Midbrain (tissue), 1 donor: Measurements from ENCODE around the gene RASSF4.

Source experiments
- DNase-seq: peaks from one replicate; lab custom pipeline; 2025; lab: John Stamatoyannopoulos, UW

RASSF4 gene, protein sequence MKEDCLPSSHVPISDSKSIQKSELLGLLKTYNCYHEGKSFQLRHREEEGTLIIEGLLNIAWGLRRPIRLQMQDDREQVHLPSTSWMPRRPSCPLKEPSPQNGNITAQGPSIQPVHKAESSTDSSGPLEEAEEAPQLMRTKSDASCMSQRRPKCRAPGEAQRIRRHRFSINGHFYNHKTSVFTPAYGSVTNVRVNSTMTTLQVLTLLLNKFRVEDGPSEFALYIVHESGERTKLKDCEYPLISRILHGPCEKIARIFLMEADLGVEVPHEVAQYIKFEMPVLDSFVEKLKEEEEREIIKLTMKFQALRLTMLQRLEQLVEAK

DNA sequence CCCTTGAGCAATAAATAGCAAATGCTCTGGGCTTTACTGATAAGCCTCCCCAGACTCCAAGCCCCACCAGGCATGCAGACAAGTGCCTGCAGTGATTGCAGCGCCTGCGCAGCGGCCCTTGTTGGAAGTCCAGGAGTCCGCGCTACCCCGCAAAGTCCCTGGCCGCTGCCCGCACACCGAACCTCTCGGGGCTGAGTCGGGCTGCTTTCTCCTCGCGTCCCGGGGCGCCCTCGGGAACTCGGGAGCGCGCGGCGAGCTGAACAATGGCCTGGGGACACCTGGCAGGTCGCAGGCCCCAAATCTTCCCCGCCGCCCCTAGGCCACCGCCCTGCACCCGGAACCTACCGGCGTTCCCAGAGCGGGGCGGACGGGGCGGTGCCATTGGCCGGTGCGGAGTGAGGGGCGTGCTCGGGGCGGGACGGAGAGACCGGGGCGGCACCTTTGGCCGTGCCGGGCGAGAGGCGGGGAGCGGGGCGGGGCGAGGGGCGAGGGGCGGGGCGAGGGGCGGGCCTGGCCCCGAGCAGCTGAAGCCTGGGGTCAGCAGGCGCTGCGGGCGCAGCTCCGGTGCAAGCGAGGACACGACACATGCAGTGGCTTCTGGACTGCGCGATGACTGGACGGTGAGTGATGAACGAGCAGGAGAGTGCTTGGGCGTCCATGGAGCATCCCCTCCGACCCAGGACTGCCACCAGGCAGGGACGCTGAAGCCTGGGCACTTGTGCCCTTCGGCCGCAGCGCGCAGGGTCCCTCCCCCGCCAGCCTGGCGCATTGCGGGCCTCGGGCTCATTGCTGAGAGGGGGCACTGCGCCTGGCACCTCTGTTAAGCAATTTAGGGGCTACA lies at the start of gene RASSF4:
Gene RASSF4, plus strand, starts transcription at position 556 of the 841 bp plus-strand sequence. CDS start 10,401 bp downstream, outside the sequence.
- DNase-seq: peak; percentile 92

DNA sequence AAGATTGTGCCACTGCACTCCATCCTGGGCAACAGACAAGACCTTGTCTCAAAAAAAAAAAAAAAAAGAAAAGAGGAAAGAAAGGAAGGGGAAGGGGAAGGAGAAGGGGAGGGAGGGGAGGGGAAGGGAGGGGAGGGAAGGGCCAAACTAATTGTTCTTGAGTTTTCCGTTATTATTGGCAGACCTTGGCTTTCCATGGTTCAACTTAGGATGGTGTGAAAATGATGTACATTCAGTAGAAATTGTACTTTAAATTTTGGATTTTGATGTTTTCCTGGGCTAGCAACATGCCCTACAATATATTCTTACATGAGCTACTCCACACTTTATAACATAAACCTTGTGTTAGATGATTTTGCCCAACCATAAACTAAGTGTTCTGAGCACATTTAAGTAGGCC lies 49.7 kb upstream of the RASSF4 start:
- no peak for DNase-seq

DNA sequence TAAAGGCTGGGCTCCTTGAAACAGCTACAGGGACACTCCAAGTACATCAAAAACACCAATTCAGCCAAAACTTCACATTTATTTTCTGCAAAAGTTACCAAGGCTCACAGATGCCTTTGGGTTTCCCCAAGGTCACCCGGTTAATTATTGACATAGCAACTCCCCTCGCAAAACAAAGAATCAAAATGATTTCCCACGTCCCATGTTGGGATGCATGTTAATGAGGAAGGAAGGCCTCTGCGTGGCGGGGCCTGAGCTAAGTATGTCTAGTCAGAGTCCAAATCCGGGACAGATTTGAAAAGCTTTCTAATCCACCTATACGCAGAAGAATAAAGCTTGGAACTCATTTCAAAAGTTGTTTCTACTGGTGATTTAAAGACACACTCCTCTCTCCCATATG lies 49.0 kb upstream of the RASSF4 start:
- no peak for DNase-seq

DNA sequence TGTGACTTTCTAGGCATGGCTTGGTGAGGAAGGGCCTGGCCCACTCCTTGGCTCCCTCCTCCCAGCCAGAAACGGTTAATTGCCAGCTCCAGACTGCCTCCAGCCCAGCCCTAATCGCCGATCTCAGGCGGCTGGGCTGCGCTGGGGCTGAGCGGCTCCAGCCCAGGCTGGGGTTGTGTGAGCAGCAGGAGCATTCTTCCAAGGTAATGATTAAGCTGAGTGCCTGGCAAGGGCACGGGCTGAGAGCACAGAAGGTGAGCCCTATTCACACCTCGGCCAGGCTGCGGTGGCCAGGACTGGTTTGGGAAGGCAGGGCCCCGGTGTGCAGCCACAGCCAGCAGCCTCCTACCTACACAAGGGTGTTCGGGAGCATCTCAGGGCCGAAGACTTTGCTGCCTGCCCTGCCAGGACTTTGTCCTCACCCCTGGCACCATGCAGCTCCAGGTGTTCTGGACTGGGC lies 48.5 kb upstream of the RASSF4 start, which contains the start of gene TMEM72:
Gene TMEM72, plus strand, starts transcription at position 257 of the 460 bp plus-strand sequence. Its CDS starts 176 bp downstream, at position 433.
- no peak for DNase-seq

DNA sequence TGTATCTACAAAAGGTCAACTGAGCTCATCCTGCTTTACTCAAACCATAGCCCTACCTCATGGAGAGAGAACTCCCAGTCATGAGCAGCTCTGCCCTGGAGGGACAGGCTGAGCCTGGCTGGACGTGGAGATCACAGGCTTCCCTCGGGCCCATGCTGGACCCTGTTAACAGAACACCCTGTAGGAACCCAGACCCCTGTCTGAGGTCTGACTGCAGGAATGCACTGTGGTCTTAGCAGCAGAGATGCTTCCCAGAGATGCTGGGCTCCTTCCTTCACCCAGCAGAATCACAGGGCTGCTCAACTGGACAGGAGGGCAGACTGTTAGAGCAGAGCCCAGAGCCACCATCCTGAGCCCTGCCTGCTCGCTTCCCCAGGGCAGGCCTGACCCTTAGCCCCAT lies 47.7 kb upstream of the RASSF4 start:
- DNase-seq: no peak

DNA sequence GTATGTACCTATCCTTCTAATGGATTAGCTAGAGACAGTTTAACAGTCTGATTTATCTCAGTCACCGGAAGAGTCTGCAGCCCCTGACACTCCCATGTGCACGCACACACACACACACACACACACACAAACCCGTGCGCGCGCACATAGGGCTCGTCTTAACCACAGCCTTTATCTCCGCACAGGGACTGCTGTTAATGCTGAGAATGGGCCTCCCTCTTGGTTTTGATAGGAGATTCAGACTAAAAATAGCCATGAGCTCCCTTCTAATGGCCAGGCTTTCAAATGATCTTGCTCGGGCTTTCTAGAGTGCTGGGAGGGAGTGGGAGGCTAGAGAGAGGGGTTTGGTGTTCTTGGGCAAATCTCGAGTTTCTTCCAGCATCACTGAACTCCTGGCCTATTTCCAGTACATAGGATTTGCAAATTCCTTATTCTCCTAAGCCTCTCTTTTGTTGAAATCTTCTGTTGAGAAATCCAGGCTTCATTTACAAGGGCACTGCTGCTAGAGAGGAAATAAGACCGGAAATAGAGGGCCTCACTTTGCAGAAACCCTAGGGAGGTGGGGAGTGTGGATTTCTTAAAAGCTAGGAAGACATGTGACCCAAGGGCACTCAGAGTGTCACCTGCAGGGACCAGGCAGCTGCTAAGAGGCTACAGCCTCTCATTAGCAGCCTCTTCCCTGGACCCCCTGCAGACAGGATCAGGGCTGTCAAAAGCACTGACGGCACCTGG lies 46.1 kb upstream of the RASSF4 start:
- no peak for DNase-seq

DNA sequence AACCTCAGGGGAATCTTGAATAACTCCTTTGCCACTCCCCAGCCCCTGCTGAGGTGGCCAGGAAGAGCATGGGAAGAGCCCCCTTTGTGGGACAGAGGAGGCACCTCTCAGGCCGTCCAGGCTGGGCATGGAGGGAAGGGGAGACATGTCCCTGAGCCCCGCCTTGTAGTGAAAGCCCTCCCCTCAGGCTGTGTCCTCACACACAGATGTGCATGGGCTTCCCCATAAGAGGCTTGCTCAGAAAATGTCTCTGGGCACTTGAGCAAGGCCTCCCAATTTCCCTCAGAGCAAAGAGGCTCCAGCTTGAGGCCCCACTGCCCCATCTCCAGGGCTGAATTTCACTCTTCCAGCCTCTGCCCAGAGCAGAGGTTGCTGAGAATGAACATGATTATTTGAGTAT lies 44.7 kb upstream of the RASSF4 start:
- no peak for DNase-seq

DNA sequence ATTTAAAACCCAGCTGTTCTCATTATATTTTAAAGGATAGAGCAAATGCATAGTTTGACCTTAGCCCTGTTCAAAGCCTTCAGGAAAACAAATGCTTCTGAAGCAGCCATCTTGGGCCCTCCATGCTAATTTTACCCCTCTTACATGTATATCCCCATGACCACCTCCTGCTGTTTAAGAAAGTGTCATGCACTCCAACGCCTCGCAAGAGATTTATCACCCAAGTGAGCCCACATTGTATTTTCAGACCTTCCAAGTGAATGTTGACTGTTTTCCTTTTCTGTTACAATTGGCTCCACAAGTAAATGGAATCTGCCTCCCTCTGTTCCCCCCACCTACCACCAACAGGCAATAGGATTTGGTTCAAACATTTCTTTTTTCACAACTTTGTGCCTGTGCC lies 43.2 kb upstream of the RASSF4 start:
- DNase-seq: no peak

DNA sequence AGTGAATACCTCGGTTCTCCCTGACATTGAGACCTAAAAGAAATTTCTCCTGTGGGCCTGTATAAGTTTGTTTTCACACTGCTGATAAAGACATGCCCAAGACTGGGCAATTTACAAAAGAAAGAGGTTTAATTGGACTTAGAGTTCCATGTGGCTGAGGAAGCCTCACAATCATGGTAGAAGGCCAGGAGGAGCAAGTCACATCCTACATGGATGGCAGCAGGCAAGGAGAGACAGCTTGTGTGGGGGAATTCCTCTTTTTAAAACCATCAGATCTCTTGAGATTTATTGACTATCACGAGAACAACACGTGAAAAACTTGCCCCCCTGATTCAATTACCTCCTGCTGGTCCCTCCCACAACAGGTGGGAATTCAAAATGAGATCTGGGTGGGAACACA lies 41.8 kb upstream of the RASSF4 start:
- DNase-seq: no peak

DNA sequence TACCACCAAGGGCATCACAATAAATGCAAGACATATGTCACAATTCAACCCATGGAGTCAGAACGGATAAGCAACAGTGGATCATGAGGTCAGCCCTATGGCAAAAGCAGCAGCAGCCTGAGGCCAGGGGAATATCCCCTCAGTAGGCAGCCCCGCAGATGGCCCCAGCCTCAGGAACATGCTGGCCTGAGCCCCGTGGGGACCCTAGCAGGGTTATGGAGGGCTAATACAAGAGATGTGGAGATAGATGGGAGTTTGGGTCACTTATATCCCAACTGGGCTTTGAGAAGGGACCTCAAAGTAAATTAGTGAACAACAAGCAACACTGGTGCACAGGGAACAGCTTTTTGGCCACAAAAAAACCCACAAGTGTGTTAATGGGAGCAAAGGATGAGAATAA lies 39.4 kb upstream of the RASSF4 start:
- no peak for DNase-seq

DNA sequence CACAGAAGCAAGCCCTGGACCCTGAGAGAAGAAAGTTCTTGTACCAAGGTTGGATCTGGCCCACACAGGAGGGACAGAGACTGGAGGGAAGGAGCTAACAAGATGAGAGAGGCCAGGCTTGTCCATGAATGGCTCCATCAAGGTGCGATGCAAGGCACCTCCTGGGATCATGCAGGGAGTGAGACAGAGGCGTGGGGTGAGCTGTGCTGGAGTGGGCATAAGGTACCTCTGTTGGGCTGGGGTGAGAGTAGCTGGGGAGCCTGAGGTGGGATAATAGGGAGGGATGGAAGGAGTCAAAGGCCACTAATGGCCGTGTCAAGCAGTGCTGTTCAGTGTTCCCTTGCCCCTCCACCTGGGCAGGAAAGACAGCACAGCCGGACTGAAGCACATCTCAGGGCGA lies 38.5 kb upstream of the RASSF4 start:
- no peak for DNase-seq

DNA sequence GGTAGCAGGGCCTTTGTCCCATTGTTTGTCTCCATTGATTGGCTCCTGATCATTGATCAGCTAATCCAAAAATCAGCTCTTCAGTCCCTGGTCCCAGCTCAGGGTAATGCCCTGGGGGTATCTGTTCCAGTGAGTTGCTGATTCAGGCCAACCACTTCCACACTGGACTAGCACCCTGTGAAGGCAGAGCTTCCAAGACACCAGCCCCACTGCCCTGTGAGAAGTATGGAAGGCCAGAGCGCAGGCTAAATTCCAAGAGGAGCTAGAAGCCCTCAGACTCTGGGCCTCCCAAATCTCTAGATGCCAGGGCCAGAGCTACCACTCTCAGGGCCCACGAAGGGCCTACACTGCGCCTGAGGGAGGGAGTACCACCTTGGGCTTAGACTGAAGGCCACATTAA lies 38.1 kb upstream of the RASSF4 start:
- no peak for DNase-seq

DNA sequence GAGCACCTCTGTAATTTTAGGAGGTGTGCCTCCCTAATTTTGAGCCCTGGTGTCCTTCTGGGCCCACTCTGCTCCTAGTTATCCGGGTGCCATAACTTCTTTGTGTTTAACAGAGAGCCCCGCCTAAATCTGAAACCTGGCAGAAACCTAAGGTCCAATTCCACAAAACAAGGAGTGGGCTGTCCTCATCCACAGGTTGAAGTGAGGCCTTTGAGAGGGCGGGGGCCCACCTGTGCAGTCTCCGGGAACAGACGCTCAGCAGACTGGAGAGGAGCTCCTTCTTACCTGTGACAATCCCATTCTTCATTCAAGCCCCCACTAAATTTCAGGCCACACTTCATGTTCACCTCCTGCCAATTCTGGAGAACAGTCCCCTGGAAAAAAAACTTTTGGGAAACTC lies 37.6 kb upstream of the RASSF4 start:
- DNase-seq: no peak

DNA sequence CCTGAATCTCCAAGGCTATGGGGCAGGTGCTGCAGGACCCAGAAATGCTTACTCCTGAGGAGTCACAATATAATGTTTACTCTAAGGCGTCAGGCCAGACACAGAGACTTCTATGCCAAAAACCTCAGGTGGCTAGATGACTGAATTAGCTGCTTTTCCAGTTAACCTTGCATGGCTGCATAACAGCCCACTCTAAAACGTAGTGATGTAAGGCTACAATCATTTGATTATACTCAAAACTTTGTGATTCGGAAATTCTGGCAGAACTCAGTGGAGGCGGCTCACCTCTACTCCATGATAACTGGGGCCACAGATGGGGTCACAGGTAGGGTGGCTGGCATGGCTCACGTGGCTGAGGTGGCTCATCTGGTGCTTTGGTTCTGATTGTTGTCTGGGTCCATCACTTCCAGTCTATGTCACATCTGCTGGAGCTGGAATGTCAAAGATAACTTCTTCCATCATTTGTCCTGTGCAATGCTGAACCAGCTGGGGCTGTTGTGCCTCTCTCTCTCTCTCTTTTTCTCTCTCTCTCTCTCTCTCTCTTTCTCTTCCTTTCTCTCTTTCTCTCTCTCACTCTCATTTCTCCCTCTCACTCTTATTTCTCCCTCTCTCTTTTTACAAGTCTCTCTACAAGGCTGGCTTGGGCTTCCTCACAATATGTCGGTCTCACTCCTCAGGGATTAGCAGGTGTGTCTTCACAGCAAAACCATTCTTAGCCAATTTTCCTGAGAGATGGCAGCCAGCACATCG lies 36.6 kb upstream of the RASSF4 start:
- no peak for DNase-seq

DNA sequence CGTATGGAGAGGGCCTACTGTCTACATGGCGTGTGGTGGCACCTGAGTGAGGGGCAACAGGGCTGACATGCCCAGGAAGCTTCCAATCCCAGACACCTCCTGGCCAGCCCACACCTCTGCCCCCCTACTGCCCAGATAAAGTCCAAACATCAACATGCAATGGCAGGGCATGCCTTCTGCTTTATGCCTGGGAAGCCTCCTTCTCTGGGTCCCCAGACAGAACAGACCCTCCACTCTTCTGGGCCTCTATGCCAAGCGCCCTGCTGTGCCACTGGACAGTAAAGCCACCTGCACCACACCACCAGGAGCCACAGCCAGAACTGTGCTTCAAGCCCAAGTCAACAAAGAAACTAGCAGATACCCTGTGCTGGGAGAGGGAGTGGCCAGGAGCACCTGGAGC lies 36.0 kb upstream of the RASSF4 start:
- no peak for DNase-seq

DNA sequence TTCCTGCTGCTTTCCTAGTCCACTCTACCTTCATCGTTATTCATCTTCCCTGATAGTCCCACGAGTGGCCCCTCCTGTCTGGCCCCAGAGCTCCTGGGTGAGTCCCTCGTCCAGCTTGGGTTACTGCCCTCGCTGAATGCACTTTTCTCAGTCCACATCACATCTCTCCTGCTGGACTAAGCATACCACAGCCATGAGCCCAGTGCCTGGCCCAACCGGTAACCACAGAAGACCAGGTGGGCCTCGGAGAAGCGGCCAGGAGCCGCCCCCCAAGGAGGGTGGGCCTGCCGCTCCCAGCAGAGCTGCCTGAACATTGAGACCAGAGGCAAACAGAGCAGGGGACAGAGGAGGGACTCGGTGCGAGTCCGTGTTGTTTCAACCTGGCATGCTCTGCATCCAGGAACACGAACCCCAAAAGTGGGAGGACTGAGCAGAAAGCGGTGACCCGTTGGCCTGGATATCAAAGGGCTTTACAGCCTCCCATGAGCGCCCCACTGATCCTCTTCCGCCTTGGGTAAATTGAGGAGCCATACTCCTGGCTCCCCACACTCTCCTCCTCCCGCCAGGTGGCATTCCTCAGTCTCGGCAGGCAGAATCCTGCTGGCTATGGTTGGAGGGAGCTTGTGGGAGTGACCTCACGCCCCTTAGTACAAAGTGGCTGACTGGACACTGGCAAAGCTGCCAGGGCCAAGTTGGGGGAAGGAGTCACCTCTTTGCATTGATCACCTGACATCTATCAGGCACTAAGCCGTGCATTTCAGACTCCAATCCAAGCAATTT lies 35.2 kb upstream of the RASSF4 start:
- no peak for DNase-seq

DNA sequence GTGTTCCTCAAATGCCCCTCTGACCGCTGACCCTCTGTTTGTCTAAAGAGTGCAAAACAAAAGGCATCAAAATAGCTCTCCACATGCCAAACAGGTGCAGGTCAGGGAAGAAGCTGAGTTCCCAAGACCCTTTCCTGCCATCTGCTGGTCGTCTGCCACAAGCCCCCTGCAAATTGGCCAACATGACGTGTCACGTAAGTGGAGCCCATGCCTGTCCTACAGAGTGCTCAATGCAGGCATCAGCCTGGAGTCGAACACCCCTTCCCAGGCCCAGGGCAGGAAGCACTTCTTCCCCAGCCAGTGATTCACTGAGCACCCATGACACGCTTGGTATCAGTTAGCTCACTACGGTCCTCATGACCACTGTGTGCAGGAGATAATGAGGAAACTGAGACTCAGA lies 34.4 kb upstream of the RASSF4 start:
- no peak for DNase-seq

DNA sequence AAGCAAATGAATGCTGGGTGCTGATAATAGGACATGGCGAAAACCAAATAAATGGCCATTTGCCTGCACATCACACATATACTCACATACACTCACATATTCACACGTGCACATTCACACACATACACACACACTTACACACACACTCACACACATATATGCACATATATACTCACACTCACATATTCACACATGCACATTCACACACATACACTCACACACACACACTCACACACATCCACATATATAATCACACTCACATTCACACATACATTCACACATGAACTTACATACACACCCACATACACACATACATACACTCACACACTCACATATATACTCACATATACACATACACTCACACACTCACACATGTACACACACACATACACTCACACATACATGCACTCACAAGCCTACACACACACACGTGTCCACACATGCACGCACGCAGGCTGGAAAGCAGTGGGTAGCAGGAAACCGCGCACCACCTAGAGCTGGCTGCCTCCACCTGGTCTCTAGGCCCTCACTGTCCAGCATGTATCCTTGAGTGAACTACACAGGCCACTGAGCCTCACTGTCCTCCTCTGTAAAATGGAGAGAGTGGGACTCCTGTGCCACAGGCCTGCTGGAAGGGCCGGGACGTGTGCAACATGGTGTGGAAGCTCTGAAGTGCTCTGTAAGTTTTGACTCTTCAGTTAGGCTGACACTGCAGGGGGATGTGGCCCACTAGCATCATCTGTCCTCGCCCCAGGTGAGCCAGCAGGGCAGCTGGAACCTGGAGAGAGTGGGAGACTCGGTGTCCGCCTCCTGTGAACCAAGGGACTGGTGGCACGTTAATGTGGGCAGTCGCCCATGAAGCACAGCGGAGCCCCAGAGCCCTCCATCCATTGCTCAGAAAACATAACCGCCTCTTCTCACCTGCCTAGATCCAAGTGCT lies 33.5 kb upstream of the RASSF4 start:
- no peak for DNase-seq

DNA sequence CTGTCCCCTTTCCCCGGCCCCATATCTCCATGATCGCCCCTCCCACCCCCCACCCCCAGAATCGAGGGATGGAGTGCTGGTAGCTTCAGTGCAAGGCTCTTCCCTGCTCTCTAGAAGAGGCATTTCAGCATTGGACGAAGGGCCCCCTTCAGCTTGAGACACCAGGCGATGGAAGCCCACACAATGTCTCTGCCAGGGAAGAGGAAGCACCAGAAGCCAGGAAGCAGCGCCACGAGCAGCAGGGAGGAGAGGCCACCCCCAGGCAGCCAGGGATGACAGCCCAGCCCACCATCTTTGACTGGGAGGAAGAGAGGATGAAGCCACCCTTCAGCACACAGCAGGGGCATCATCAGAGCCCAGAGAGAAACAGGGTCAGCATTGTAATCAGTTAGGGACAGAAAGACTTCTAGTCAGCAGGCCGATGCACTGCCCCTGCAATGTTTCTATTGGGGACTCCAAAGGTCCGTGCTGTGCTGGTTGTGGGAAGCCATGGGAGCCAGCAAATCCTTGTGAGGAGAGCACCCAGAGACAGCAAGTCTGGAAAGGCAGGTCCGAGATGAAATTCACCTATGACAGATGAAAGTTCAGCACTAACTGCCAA lies 32.8 kb upstream of the RASSF4 start:
- no peak for DNase-seq
